Endothelial cell of umbilical vein (primary cell): ENCODE data around the gene GFPT1. TPM values are rescaled to one million over a fixed set of nuclear protein-coding genes. Genes with fewer than 3 reads are reported as not detected.

Experiments
- BruUV-seq: library from RNA; stranded (reverse); fragments of 400-500 nt; replicated peaks from 2 replicates; lab custom pipeline; 2021; lab: Mats Ljungman, UMichigan
- CTCF ChIA-PET: fragments of 300-600, 350-600 bp; sonication (Branson Sonifier 250); formaldehyde crosslinking; loops from one replicate; lab custom pipeline; 2021; ENCODE audit warnings: antibody characterized with exemption, inconsistent platforms; lab: Charles Lee
- POLR2A ChIA-PET: fragments of 300-600, 350-600 bp; sonication (Branson Sonifier 250); formaldehyde crosslinking; loops from one replicate; lab custom pipeline; 2021; ENCODE audit warnings: antibody characterized with exemption, inconsistent platforms; lab: Charles Lee
- DNase-seq: peaks from one replicate; pipeline ENCODE4 v3.0.0-alpha.2; 2011; ENCODE audit warnings: low read depth, low spot score
- FAIRE-seq: peaks from 2 replicates; lab custom pipeline; 2011; peaks lifted over from hg19 to GRCh38; lab: Jason Lieb, UNC
- H2AFZ ChIP-seq: 2 replicates; pipeline ENCODE4 v1.6.0; 2012; ENCODE audit warnings: low read depth, low read length, control low read depth, inconsistent platforms
- H3K27ac ChIP-seq: 2 replicates; pipeline ENCODE4 v1.5.1; 2011; ENCODE audit warnings: low read depth, mild to moderate bottlenecking, control low read depth, low read length, moderate library complexity; ENCODE audit not compliant: insufficient read depth
- H3K27me3 ChIP-seq, 2 experiments: 2 replicates each; pipeline versions ENCODE4 v1.6.0 to v1.6.1; 2011; ENCODE audit warnings: low read length in 2 of 2, mixed read lengths in 1 of 2; ENCODE audit not compliant: control insufficient read depth in 2 of 2, insufficient read depth in 2 of 2
- H3K36me3 ChIP-seq, 2 experiments: 2 replicates in 1 of 2; 3 replicates in 1 of 2; pipeline ENCODE4 v1.5.1; 2011; ENCODE audit warnings: low read length in 2 of 2, mild to moderate bottlenecking in 1 of 2, moderate library complexity in 1 of 2; ENCODE audit not compliant: control insufficient read depth in 2 of 2, insufficient read depth in 2 of 2; ENCODE audit errors: extremely low read depth in 1 of 2
- H3K4me1 ChIP-seq: 3 replicates; pipeline ENCODE4 v1.5.1; 2011; ENCODE audit warnings: mild to moderate bottlenecking, low read length; ENCODE audit not compliant: control insufficient read depth, insufficient read depth; ENCODE audit errors: extremely low read depth
- H3K4me2 ChIP-seq: 2 replicates; pipeline ENCODE4 v1.6.1; 2011; ENCODE audit warnings: low read length, control low read depth, mixed read lengths; ENCODE audit not compliant: insufficient read depth
- H3K4me3 ChIP-seq, 3 experiments: fragments of 200-600 bp in 1 of 3; sonication (generic), shearing (Covaris generic) in 1 of 3; replicated peaks in 1 of 3; 2 replicates each; pipeline ENCODE4 v1.5.1; 2011 to 2016; ENCODE audit warnings: control low read depth in 3 of 3, low read length in 3 of 3, mild to moderate bottlenecking in 2 of 3, inconsistent platforms in 1 of 3, low read depth in 1 of 3, moderate library complexity in 1 of 3; ENCODE audit not compliant: insufficient read depth in 1 of 3
- H3K79me2 ChIP-seq: 2 replicates; pipeline ENCODE4 v1.6.0; 2012; ENCODE audit warnings: low read length, inconsistent platforms; ENCODE audit not compliant: control insufficient read depth, insufficient read depth
- H3K9ac ChIP-seq: replicated peaks from 2 replicates; pipeline ENCODE3; 2011; ENCODE audit warnings: low read length, control low read depth; ENCODE audit not compliant: insufficient read depth; ENCODE audit errors: extremely low read depth
- H3K9me1 ChIP-seq: replicated peaks from 3 replicates; pipeline ENCODE4 v1.6.0; 2011; ENCODE audit warnings: mild to moderate bottlenecking, low read length; ENCODE audit not compliant: control insufficient read depth, insufficient read depth; ENCODE audit errors: extremely low read depth
- H3K9me3 ChIP-seq: replicated peaks from 2 replicates; pipeline ENCODE4 v1.5.1; 2012; ENCODE audit warnings: low read length, inconsistent platforms; ENCODE audit not compliant: control insufficient read depth, insufficient read depth
- H4K20me1 ChIP-seq: replicated peaks from 2 replicates; pipeline ENCODE3; 2011; ENCODE audit warnings: mild to moderate bottlenecking, low read length; ENCODE audit not compliant: control insufficient read depth, insufficient read depth; ENCODE audit errors: extremely low read depth
- EZH2 ChIP-seq: IDR thresholded peaks from 2 replicates; pipeline ENCODE4 v1.6.1; 2012; ENCODE audit warnings: borderline replicate concordance, low read depth, mild to moderate bottlenecking, moderate library complexity, low read length, inconsistent platforms; ENCODE audit not compliant: severe bottlenecking
- FOS ChIP-seq: IDR thresholded peaks from 2 replicates; pipeline ENCODE4 v1.6.1; 2011; ENCODE audit warnings: mild to moderate bottlenecking, low read length, moderate library complexity, borderline replicate concordance; ENCODE audit not compliant: insufficient read depth
- GATA2 ChIP-seq: IDR thresholded peaks from 2 replicates; pipeline ENCODE4 v1.7.0; 2011; ENCODE audit warnings: low read depth, mild to moderate bottlenecking, moderate library complexity, mixed read lengths, low read length; ENCODE audit not compliant: insufficient read length, insufficient read depth
- JUN ChIP-seq: IDR thresholded peaks from 2 replicates; pipeline ENCODE4 v1.6.1; 2011; ENCODE audit warnings: borderline replicate concordance, low read depth; ENCODE audit not compliant: insufficient read length, insufficient read depth
- dilution Hi-C: fragments of 300-500 bp; cut with MboI; formaldehyde crosslinking; loops from one replicate; pipeline ENCODE4 v1.15.0; 2019; ENCODE audit warnings: low sequenced_read_pairs; ENCODE audit not compliant: extremely low pct_ligation_motif_present
- intact Hi-C: fragments of 100-400 bp; cut with micrococcal nuclease; formaldehyde crosslinking; loops from one replicate; pipeline ENCODE4 v1.10.0; 2022
- polyA plus RNA-seq, 4 experiments: library from polyadenylated mRNA; depleted of rRNA in 3 of 4; stranded (reverse) in 3 of 4; unstranded in 1 of 4; fragments of >200 nt; gene quantifications; 2 replicates each; pipeline versions ENCODE4 v1.2.1 to v1.2.3, GENCODE V29; 2011 to 2012; ENCODE audit warnings: missing spikeins in 1 of 4
- total RNA-seq: library from RNA; stranded (reverse); gene quantifications from 2 replicates; pipeline ENCODE4 v1.2.3, GENCODE V29; 2021
- TF ChIP-seq, protein P1 (sequence below), 2 donors: IDR thresholded peaks; 1 replicate in 1 of 2; 2 replicates in 1 of 2; pipeline ENCODE4 v1.5.1; 2011; ENCODE audit warnings: low read length in 2 of 2, mild to moderate bottlenecking in 2 of 2, moderate library complexity in 2 of 2, control low read depth in 1 of 2, inconsistent platforms in 1 of 2, low read depth in 1 of 2; ENCODE audit not compliant: insufficient read depth in 1 of 2; ENCODE audit errors: extremely low read depth in 1 of 2

The GFPT1 gene
- total and polyA plus RNA-seq, 2 donors (not counting 3 experiments of a cell fraction or from before 2014, with no cell fraction given): 8.8 to 38.7 TPM

DNA sequence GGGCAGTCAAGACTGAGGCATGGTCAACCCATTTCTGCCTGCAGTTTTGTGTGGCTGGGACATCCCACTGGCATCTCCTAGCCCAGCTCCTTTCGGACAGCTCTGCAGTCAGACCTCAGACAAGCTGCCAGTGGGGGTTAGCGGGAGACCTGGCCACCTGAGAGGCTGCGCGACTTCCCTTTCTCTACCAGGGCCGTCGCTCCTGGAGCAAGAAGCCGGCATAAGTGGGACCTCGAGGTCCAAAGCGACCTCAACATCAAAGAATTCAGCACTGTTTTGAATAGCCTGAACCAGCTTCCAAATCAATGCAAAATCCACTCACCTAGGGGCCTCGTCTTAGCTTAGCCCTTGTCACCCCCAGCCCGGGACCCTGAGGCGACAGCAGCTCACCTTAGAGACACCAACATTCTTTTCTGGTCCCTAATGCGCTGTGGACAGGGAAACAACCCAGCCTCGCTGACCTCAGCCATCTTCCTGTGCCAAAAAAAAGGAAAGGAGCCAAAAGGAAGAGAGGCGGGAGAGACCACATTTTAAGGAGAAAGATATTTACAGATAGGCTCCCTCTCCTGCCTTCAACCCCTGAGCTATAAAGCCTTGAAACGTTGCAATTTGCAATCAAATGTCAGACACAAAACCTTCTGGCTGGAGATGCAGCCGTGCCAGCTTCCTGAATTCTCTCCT, 81.2 kb downstream of the GFPT1 start:
- H3K27ac ChIP-seq: peak overlapping the region; percentile 69
- peak overlapping the region; percentile 84 for H2AFZ ChIP-seq
- no peaks in the 10 kb centered on the region for H3K79me2 ChIP-seq
- no peaks in the 10 kb centered on the region for H3K9me3 ChIP-seq
- no peaks in the 10 kb centered on the region for H4K20me1 ChIP-seq
- dilution Hi-C loops: no loop called here
- intact Hi-C loops: loop anchor here (1.0 to 5.0 kb wide), 6 partner anchors 31 to 223 kb away; no protein-coding TSS in a partner anchor
- no TSS peak for BruUV-seq
- peaks cover 11% of the 10 kb centered on the region for H3K4me1 ChIP-seq
- H3K36me3 ChIP-seq: no peaks in the 10 kb centered on the region
- H3K9ac ChIP-seq: peak overlapping the region; percentile 70
- H3K4me3 ChIP-seq: peak overlapping the region in 2 of 3 experiments; percentile 17 to 42
- CTCF ChIA-PET: interaction anchor here (0.9 to 4.2 kb wide), 28 partner anchors 11 to 369 kb away, joined by 3 to 38 read pairs (median 7); partner anchors contain the start of gene ANTXR1
- DNase-seq: no peak
- H3K27me3 ChIP-seq: no peaks in the 10 kb centered on the region
- H3K9me1 ChIP-seq: no peaks in the 10 kb centered on the region
- TF ChIP-seq FOS (no peak), EZH2 (no peak), JUN (no peak), GATA2 (no peak)
- TF ChIP-seq, protein P1, sequence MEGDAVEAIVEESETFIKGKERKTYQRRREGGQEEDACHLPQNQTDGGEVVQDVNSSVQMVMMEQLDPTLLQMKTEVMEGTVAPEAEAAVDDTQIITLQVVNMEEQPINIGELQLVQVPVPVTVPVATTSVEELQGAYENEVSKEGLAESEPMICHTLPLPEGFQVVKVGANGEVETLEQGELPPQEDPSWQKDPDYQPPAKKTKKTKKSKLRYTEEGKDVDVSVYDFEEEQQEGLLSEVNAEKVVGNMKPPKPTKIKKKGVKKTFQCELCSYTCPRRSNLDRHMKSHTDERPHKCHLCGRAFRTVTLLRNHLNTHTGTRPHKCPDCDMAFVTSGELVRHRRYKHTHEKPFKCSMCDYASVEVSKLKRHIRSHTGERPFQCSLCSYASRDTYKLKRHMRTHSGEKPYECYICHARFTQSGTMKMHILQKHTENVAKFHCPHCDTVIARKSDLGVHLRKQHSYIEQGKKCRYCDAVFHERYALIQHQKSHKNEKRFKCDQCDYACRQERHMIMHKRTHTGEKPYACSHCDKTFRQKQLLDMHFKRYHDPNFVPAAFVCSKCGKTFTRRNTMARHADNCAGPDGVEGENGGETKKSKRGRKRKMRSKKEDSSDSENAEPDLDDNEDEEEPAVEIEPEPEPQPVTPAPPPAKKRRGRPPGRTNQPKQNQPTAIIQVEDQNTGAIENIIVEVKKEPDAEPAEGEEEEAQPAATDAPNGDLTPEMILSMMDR (IDR thresholded peaks at IDR 0.05; ENCODE audit: extremely low read depth in 1 of 2, insufficient read depth in 1 of 2, low read depth in 1 of 2, low read length in 2 of 2): no peak
- peak; percentile 72 for FAIRE-seq
- peak overlapping the region; percentile 57 for H3K4me2 ChIP-seq
- POLR2A ChIA-PET: interaction anchor here (0.7 kb wide), 1 partner anchor 282 kb away, joined by 8 read pairs; no protein-coding TSS in a partner anchor
